K562 treated with DMSO at 1 percent for 24 hours (cell line): ENCODE data around the gene ALG12. TPM values are rescaled to one million over a fixed set of nuclear protein-coding genes. Genes with fewer than 3 reads are reported as not detected.

ENCODE experiments used
- total RNA-seq: library from RNA; unstranded; fragments of 300-600 nt; gene quantifications from 2 replicates; pipeline ENCODE4 v1.2.3, GENCODE V29; 2022; ENCODE audit warnings: low read depth; ENCODE audit not compliant: insufficient read depth

ALG12 gene
- 5.6 and 6.4 TPM in 2 replicates for total RNA-seq

GRCh38 chr22:49917974-49918910 lies at the start of gene ALG12, which contains the start of gene CRELD2:
Gene ALG12, minus strand, starts transcription at chr22:49918438. Its CDS starts 4,673 bp downstream, at chr22:49913765.
Gene CRELD2, plus strand, starts transcription at chr22:49918634. Its CDS starts 136 bp downstream, at chr22:49918770.

GRCh38 chr22:49960159-49961004 lies 42.1 kb upstream of the ALG12 start, which contains the start of gene PIM3:
Gene PIM3, plus strand, starts transcription at chr22:49960772. Its CDS starts 176 bp downstream, at chr22:49960948.

DNA sequence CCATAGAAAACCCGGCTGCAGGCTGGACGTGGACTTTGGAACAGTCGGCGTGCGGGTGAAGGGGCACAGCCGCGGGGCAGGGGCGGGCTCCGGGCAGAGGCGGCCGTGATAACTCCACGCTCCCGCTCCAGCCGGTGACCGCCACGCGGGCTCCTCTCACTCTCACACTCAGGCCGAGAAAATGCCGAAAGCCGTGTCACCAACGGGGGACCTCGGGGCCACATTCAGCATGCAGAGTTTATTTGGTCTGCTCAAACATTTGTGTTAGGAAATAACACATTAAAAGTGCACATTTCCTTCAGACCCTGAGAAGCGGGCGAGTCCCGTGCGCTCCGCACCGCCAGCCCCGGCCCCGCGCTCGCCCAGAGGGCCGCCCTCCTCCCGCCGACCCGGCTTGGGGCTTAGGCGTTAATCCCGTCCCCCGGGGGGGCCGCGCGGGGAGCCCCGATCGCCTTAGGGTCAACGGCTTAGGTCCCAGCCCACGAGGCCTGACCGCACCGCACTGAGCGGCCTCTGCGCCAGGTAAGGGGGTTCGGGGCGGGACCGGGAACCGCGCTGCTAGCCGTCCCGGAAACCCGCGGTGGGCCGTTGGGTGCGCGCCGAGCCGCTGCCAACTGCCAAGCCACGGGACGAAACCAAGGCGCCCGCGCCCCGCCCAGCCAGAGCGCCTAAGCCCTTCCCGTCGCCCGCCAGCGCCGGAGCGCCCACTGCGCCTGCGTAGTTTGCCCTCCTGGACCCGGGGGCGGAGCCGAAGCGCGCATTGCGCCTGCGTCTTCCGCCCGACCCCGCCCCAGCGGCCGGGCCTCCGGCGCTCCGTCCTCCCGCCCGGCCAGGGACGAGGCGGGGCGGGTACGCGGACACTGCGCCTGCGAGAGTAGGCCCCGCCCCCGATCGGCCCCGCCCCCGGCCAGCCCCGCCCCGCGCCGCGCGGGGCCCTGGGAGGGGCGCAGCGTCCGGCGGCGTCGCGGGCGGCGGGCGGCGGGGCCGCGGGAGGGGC lies 65.0 kb downstream of the ALG12 start, which contains the start of gene ZBED4:
Gene ZBED4, plus strand, starts transcription at position 947 of the 997 bp plus-strand sequence. CDS start 29,819 bp downstream, outside the sequence.

Other genes with a start within 250 kb of the ALG12 start
- gene BRD1, start 90.6 kb downstream of the ALG12 start, total RNA-seq, result 14.9 and 15.2 TPM in 2 replicates
- gene ZBED4, start 64.6 kb downstream of the ALG12 start, total RNA-seq, result 10.1 and 10.3 TPM in 2 replicates
- 32.5 and 35.2 TPM in 2 replicates for gene CRELD2, start 196 bp upstream of the ALG12 start, total RNA-seq
- gene PIM3, start 42.3 kb upstream of the ALG12 start, total RNA-seq, result 92.1 and 105 TPM in 2 replicates
- gene IL17REL, start 94.3 kb upstream of the ALG12 start, total RNA-seq, result 0.07 TPM in 1 of 2 replicates, not detected in the other
- not detected in 2 replicates for gene TTLL8, start 139.9 kb upstream of the ALG12 start, total RNA-seq
- 0.35 and 0.38 TPM in 2 replicates for gene MLC1, start 167.0 kb upstream of the ALG12 start, total RNA-seq
- gene MOV10L1, start 171.6 kb upstream of the ALG12 start, total RNA-seq, result 0.09 TPM in 1 of 2 replicates, not detected in the other